Esophagus squamous epithelium (tissue), 5 donors: ENCODE results near the gene GPC5. TPM values are rescaled to one million over a fixed set of nuclear protein-coding genes. Genes with fewer than 3 reads are reported as not detected.

Experiments used
- DNase-seq: peaks from one replicate; lab custom pipeline; 2025; lab: John Stamatoyannopoulos, UW
- H3K27ac ChIP-seq, 4 donors: fragments of 200-600 bp; sonication (generic); one replicate each; pipeline ENCODE4 v1.5.1; 2016 to 2019; ENCODE audit warnings: mild to moderate bottlenecking in 1 of 4
- H3K27me3 ChIP-seq, 4 donors: fragments of 200-600 bp; sonication (generic); 1 replicate in 3 of 4; 2 replicates in 1 of 4; pipeline versions ENCODE4 v1.5.1 to v1.6.0; 2017 to 2021; ENCODE audit warnings: antibody characterized with exemption in 1 of 4
- H3K36me3 ChIP-seq, 3 donors: fragments of 200-600 bp; sonication (generic); one replicate each; pipeline ENCODE4 v1.5.1; 2016 to 2019
- H3K4me1 ChIP-seq, 3 donors: fragments of 200-600 bp; sonication (generic); one replicate each; pipeline ENCODE4 v1.5.1; 2017 to 2019
- H3K4me3 ChIP-seq, 4 donors: fragments of 200-600 bp; sonication (generic); 1 replicate in 3 of 4; 2 replicates in 1 of 4; pipeline ENCODE4 v1.5.1; 2016 to 2019; ENCODE audit warnings: mild to moderate bottlenecking in 2 of 4, moderate library complexity in 1 of 4
- H3K9me3 ChIP-seq, 3 donors: fragments of 200-600 bp; sonication (generic); one replicate each; pipeline ENCODE4 v1.5.1; 2016 to 2019
- POLR2A ChIP-seq, 4 donors: fragments of 450-650 bp; IDR thresholded peaks; one replicate each; pipeline ENCODE4 v1.6.1; 2017; ENCODE audit warnings: antibody characterized with exemption in 4 of 4, mild to moderate bottlenecking in 4 of 4, moderate library complexity in 3 of 4
- WGBS, 2 donors: methylation state at CpG; one replicate each; pipeline ENCODE4 v1.1.5; 2018; 5-methylcytosine and 5-hydroxymethylcytosine counted together
- intact Hi-C: fragments of 100-400 bp; cut with DNase I; formaldehyde crosslinking; loops from one replicate; pipeline ENCODE4 v1.15.0; 2022
- total RNA-seq, 4 donors: library from RNA; depleted of rRNA; stranded (reverse); fragments of >200 nt; gene quantifications; one replicate each; pipeline ENCODE4 v1.1.0, GENCODE V29; 2016
- TF ChIP-seq, protein P1 (sequence below), 6 experiments: fragments of 450-650 bp in 4 of 6; fragments of 200-600 bp in 2 of 6; sonication (generic) in 2 of 6; IDR thresholded peaks; one replicate each; pipeline ENCODE4 v1.5.1; 2016 to 2019; ENCODE audit warnings: antibody characterized with exemption in 6 of 6, mild to moderate bottlenecking in 4 of 6, moderate library complexity in 4 of 6
- donor health status: DM: yes; HTN: yes; CAD: no.

The GPC5 gene
- total RNA-seq, 4 donors from 2014 or later, result not detected

DNA sequence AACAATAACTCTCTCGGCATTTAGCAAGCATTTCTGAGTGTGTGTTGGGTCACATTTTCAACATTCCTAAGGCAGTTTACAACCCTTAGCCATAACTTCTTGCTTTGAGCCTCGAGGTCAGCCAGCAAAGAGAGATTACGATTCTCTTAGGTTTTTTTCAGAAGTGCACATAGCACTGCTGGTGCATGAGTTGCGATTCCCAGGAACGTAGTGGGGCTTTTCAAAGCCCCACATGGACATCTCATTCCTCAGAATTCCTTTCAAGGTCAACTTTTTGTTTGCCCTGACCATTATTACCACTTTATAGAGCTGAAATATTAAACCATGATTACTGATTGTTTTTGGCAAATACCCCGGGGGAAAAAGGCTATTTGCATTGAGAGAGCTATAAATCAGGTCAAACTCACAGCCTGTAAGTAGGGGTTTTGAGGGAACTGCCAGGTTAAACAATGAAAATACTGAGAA is 705.3 kb downstream of the GPC5 start:
- no peak overlapping the region for H3K27ac ChIP-seq
- H3K4me3 ChIP-seq, result no peak overlapping the region
- no peaks in the 10 kb centered on the region for H3K27me3 ChIP-seq
- no peaks in the 10 kb centered on the region for H3K36me3 ChIP-seq
- H3K9me3 ChIP-seq, result no peaks in the 10 kb centered on the region
- DNase-seq, result no peak
- 19 to 36% methylated on average over 6 of the region's 6 CpGs for WGBS, 2 donors
- TF ChIP-seq, protein P1, sequence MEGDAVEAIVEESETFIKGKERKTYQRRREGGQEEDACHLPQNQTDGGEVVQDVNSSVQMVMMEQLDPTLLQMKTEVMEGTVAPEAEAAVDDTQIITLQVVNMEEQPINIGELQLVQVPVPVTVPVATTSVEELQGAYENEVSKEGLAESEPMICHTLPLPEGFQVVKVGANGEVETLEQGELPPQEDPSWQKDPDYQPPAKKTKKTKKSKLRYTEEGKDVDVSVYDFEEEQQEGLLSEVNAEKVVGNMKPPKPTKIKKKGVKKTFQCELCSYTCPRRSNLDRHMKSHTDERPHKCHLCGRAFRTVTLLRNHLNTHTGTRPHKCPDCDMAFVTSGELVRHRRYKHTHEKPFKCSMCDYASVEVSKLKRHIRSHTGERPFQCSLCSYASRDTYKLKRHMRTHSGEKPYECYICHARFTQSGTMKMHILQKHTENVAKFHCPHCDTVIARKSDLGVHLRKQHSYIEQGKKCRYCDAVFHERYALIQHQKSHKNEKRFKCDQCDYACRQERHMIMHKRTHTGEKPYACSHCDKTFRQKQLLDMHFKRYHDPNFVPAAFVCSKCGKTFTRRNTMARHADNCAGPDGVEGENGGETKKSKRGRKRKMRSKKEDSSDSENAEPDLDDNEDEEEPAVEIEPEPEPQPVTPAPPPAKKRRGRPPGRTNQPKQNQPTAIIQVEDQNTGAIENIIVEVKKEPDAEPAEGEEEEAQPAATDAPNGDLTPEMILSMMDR (IDR thresholded peaks at IDR 0.05), result no peak
- no peaks in the 10 kb centered on the region for H3K4me1 ChIP-seq
- intact Hi-C loops, result no loop called here

DNA sequence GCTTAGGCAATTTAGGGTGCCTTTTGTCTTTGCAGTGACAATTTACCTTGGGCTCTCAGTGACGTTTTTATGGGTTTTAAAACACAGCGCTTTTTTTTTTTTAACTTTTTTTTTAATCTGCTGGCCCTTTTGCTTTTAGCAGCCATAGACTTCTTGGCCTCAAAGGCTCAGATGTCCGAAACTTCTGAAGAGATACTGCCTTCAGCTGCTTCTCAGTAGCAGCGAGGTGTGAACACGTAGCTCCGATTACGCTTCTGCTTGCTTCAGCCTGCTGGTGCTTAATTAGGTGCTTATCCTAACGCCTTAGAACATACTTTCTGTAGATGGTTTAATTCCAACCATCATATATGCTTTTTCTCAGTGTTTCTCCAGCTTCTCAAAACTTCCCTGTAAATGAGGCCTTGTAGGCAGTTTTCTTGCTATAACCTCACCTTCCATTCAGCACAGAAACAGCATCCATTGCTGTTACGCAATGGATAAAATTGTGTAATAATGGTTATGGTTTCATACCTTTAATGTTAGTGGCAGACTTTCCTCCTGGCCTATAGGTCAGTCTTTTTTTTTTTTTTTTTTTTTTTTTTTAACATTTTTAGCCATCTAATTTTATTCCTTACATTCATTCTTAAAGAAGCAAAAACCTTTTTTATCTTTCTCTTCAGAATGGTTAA is 723.9 kb downstream of the GPC5 start:
- no peak for DNase-seq
- intact Hi-C loops, result no loop called here
- WGBS, 2 donors, result 67 to 68% methylated on average over 9 of the region's 9 CpGs

DNA sequence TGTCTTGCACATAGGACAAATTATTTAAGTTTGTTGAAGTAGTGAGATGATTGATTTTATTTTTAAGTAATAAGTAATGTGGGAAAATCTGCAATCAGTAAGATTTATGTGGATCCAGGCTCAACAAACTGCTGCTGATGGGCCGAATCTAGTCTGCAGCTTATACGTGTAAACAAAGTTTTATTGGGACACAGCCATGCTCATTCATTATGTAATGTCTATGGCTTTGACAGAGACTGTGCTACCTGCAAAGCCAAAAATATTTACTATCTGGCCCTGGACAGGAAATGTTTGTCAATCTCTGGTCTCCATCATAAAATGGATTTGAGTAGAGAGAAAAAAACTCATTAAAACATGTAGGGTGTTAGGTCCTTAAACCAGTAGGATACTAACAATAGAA is 728.0 kb downstream of the GPC5 start:
- Histone ChIP-seq H3K4me1 (no peaks in the 10 kb centered on the region), H3K4me3 (no peak overlapping the region), H3K9me3 (no peaks in the 10 kb centered on the region), H3K36me3 (no peaks in the 10 kb centered on the region), H3K27ac (no peak overlapping the region), H3K27me3 (no peaks in the 10 kb centered on the region)
- no peak for DNase-seq
- WGBS, 2 donors, result 51 to 54% methylated on average over 2 of the region's 2 CpGs
- TF ChIP-seq, protein P1 (IDR thresholded peaks at IDR 0.05), result no peak
- TF ChIP-seq POLR2A (IDR thresholded peaks at IDR 0.05), result no peak
- intact Hi-C loops, result no loop called here

More for the DNA sequence above, 723.9 kb downstream of the GPC5 start:
- H3K27me3 ChIP-seq, result no peaks in the 10 kb centered on the region
- no peak for TF ChIP-seq POLR2A (IDR thresholded peaks at IDR 0.05)
- TF ChIP-seq, protein P1 (IDR thresholded peaks at IDR 0.05), result no peak
- no peaks in the 10 kb centered on the region for H3K4me1 ChIP-seq
- H3K27ac ChIP-seq, result no peak overlapping the region
- no peak overlapping the region for H3K4me3 ChIP-seq
- H3K36me3 ChIP-seq, result no peaks in the 10 kb centered on the region
- H3K9me3 ChIP-seq, result no peaks in the 10 kb centered on the region

DNA sequence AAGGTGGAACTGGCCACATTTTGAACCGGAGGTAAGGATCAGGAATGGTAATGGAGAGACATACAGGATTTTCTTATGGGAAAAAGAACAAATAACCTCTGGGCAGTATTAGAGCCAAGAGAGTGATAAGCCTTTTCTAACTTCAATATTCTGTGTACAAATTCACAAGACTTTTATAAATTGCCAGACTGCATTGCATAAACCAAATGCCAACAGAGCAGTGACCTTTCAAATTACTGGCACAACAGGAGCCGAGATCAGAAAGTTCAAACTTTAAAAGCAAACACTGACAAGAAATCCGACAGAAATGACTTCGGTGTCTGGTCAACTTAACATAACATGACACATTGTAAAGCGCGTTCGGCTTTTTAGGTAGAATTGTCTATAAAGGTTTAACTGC is 737.1 kb downstream of the GPC5 start:
- no peak overlapping the region for H3K27ac ChIP-seq
- no peak for TF ChIP-seq POLR2A (IDR thresholded peaks at IDR 0.05)
- TF ChIP-seq, protein P1 (IDR thresholded peaks at IDR 0.05), result no peak
- DNase-seq, result no peak
- 43 to 47% methylated on average over 7 of the region's 7 CpGs for WGBS, 2 donors
- H3K4me3 ChIP-seq, result no peak overlapping the region
- H3K4me1 ChIP-seq, result no peaks in the 10 kb centered on the region
- no peaks in the 10 kb centered on the region for H3K36me3 ChIP-seq
- intact Hi-C loops, result no loop called here
- H3K27me3 ChIP-seq, result no peaks in the 10 kb centered on the region
- no peaks in the 10 kb centered on the region for H3K9me3 ChIP-seq

DNA sequence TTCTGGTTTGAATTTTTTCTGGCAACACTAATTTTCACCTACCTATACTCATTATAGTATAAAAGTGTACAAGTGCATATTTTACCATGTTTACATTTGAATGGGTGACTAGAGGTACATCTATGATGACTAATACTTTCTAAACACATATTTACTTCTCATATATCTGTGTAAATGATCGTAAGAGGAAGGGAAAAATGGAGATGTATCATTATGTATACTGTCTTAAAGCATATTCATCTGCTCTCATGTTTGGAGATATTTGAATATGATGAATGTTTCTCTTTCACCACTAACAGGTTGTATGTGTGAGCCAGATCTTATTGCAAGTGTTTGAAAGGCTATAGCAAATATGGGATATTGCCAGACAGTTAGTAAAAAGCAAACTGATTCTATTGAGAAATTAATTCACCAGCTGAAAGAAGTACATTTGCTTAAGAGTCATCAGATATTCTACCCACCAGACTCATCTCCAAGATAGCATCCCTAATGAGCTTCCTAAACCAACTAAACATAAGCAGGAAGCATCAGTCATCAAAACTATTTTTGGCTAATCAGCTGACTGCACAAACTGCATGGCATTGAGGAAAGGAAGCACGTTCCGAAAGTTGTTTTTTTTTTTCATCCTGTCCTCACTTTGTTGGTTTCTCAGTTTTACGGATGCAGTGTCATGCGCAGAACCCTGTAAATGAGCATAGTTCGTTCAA is 738.2 kb downstream of the GPC5 start:
- 50 to 52% methylated on average over 6 of the region's 6 CpGs for WGBS, 2 donors
- DNase-seq, result no peak

More for the DNA sequence above, 738.2 kb downstream of the GPC5 start:
- no peak overlapping the region for H3K27ac ChIP-seq
- H3K36me3 ChIP-seq, result no peaks in the 10 kb centered on the region
- H3K27me3 ChIP-seq, result no peaks in the 10 kb centered on the region
- H3K4me1 ChIP-seq, result no peaks in the 10 kb centered on the region
- no peaks in the 10 kb centered on the region for H3K9me3 ChIP-seq
- intact Hi-C loops, result no loop called here
- no peak overlapping the region for H3K4me3 ChIP-seq
- TF ChIP-seq, protein P1 (IDR thresholded peaks at IDR 0.05), result no peak
- TF ChIP-seq POLR2A (IDR thresholded peaks at IDR 0.05), result no peak
